Hematopoietic multipotent progenitor cell treated with erythropoietin and hydrocortisone succinate and interleukin-3 and kit ligand, for 8 days (in vitro differentiated cells): Measurements from ENCODE around the gene AATF.

Experiments used
- DNase-seq: peaks from one replicate; pipeline ENCODE4 v3.0.0-alpha.2; 2015

The AATF gene

DNA sequence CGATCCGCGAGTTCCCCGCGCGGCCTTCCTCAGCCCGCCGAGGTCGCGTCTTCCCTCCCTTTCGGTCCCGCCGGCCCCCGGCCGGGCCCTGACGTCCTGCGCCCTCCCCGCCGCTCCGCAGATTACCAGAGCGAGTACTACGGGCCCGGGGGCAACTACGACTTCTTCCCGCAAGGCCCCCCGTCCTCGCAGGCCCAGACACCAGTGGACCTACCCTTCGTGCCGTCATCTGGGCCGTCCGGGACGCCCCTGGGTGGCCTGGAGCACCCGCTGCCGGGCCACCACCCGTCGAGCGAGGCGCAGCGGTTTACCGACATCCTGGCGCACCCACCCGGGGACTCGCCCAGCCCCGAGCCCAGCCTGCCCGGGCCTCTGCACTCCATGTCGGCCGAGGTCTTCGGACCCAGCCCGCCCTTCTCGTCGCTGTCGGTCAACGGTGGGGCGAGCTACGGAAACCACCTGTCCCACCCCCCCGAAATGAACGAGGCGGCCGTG, 6.1 kb upstream of the AATF start:
- no peak for DNase-seq

GRCh38 chr17:36943250-36944191, 5.2 kb upstream of the AATF start:
- no peak for DNase-seq

DNA sequence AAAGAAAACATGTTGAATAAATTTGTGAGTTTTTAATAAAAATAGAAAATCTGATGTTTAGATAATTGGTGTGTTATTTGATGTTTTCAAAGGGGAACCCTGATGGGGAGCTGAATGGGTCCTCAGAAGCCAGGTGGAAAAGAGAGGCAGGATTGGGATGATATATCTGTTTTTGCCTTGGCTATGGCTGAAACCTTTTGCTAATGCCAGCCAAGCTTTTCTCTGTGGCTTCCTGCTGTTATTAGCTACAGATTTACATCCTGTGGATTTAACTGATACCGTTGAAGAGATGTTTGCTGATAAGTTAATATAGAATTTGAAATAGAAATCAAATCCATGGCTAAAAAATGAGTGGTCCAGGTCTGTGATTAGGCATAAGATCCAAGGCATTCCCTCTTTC, 4.2 kb upstream of the AATF start:
- no peak for DNase-seq

DNA sequence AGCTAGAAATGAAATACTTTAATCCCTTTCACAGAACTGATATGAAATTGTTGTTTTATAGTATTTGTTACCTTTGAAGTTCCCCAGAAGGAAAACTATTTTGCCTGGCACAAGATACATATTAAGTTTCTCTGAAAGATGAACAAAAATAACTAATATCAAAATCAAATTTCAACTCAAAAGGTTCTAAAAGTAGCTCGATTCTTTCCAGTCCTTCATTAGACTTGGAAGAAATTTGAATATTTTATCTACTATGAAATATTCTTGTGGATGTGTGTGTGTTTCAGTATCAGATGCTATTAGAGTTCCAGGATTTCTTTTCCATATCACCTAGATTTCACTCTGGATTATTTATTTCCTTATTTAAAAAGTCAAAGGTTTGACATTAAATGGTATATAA, 3.6 kb upstream of the AATF start:
- DNase-seq = no peak

GRCh38 chr17:36945959-36946725, 2.6 kb upstream of the AATF start:
- no peak for DNase-seq

GRCh38 chr17:36946726-36947091, 2.0 kb upstream of the AATF start:
- no peak for DNase-seq

GRCh38 chr17:36947922-36948716, 635 bp upstream of the AATF start:
- no peak for DNase-seq

- peak; percentile 48 for DNase-seq
These were observed 740 bp downstream of the AATF start for GRCh38 chr17:36949461-36949927.

DNA sequence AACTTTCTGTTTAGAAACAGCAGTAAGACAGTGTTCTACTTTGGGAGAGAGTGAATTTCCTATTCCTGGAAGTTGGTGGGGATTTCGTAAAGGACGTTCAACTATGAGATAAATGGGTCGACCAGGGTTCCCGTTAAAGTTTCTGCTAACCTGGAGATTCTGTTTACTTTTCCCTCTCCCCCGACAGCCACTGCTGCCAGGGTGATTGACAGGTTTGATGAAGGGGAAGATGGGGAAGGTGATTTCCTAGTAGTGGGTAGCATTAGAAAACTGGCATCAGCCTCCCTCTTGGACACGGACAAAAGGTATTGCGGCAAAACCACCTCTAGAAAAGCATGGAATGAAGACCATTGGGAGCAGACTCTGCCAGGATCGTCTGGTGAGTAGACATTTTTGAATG, 1.3 kb downstream of the AATF start:
- DNase-seq = no peak

GRCh38 chr17:36951084-36951789, 2.5 kb downstream of the AATF start:
- DNase-seq = peak; percentile 56

- DNase-seq = no peak
These were observed 22.8 kb downstream of the AATF start for GRCh38 chr17:36971508-36971907.

- DNase-seq = no peak
These were observed 23.5 kb downstream of the AATF start for GRCh38 chr17:36972186-36972700.

- DNase-seq = no peak
These were observed 24.2 kb downstream of the AATF start for GRCh38 chr17:36972905-36973304.

GRCh38 chr17:36975922-36976515, 27.3 kb downstream of the AATF start:
- DNase-seq = no peak

DNA sequence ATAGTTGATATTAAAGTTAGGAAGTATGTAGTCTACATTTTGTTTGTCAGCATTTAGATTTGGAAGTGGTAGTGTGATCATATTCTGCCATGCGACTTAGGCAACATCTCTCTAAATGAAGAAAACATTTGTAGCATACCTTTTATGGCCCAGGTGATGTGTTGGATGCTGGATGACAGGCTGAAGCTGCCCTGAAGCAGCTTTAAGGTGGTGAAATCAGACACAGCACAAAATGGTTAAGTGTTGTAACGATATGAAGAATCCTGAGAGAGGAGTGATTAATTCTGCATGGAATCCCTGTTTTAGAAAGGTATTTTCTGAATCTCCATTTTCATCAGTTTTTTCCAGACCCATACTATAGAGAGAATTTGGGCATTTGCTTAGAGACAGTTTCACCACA, 28.3 kb downstream of the AATF start:
- no peak for DNase-seq

GRCh38 chr17:36977568-36977967, 28.8 kb downstream of the AATF start:
- no peak for DNase-seq

DNA sequence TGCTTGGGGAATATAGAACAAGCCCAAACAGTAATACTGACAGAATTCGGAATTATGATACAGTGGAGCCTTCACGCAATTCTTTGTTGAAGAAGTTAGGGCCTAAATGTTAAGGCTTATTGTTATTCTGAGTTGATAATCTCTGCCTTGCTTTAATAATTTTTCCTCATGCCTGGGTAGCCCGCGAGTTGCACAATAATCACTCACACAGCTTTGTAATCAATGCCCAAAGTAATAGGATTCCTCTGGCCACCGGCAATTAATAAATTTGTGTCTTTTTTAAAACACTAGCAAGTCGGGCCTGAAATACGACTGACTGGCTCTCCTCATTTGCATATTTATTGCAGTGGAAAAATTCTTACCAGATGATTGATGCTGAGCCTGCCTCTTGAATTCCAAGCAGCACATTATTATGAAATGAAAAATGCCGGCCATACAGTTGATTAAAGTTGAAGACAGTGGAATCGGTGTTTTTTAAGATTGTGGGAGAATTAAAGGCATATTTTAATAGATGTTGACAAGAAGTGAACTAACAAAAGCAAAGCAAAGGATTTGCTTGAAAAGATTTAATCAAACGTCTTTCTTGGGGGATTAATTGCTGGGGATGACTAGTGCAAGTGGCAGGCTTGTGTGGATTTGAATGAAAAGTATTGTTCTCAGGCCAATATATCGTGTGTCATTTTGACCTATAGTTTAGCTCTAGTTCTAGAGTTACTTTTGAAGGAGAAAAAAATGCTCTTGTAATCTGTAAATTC, 30.2 kb downstream of the AATF start:
- DNase-seq = no peak

GRCh38 chr17:36979565-36979941, 30.8 kb downstream of the AATF start:
- DNase-seq = no peak

DNA sequence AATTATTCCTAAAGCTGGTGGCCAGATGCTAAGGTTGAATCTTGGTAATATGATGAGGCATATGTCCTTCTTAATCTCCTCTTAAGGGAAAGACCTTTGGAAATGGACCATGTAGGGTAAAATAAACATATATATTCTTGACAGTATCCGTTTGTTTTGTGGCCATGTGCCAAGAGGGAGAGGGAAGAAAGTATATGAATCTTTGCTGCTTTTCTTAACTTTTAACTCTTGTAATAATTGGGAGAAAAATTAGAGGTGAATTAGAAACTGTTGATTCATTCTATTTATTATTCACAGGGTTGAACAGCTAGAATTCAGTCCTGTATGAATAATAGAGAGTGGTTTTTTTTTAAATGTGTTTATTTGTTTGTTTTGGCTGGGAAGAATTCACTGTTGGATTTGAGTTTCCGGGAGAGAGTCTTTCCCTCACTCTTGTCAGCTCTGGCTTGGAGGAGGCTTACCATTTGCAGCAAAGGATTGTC, 31.6 kb downstream of the AATF start:
- DNase-seq = no peak

DNA sequence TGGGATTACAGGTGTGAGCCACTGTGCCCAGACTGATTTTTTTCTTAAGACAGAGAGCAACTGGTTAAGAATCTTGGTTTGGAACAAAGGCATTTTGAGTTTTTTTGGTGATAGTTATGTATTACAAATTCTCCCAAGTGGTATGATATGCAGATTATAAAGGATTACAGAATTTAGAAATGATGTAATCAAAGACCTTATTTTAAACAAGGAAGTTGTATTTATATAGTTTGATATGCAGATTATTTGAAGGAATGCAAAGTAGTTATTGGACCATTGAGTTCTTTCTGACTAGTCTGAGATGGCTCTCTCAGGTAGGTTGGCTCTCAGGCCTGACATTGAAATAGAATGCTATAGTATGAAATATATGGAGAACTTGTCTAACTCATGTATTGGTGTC, 34.9 kb downstream of the AATF start:
- DNase-seq = no peak

GRCh38 chr17:36989173-36989572, 40.4 kb downstream of the AATF start:
- DNase-seq = no peak
